ENCODE data around the gene PDSS2.
"Not testable (repeated sequence)": the region's sequence is repeated elsewhere in the genome, so short reads cannot be mapped to it uniquely, and the experiment has no call there.

PDSS2 gene

GRCh38 chr6:107321793-107322192, 137.6 kb downstream of the PDSS2 start:
- no peak for DNase-seq (ENCODE audit: low spot score)

DNA sequence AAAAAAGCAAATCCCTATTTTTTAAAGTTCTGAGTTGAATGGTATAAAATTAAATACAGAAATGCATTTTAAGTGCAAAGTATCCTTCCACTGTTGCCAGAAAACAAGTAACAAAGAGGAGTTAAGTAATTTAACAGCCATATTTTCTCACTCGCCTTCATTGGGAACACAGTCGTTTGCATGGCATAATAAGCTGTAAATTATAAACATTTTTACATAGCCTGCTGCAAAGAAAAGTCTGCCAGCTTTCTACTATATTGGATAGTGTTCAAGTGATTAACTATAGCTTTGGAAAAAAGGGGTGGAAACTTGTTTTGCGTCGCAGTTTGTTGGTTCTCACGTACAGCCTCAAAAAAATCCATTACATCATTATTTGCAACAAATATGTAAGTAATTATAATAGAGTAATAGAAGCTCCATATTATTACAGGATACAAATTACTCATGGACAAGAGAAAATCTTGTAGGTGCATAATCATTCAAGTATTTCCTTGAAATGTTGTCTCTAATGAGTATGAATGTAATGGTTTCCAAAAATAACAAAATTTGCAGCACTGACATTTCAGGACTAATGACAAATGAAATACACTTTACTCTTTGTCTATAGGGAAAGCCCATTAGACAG, 139.3 kb downstream of the PDSS2 start:
- DNase-seq (ENCODE audit: low spot score) = no peak

- peak; percentile 16 for DNase-seq (ENCODE audit: low spot score)
These were observed 141.1 kb downstream of the PDSS2 start for GRCh38 chr6:107318100-107318736.

- no peak for DNase-seq (ENCODE audit: low spot score)
These were observed 144.2 kb downstream of the PDSS2 start for GRCh38 chr6:107315114-107315513.

DNA sequence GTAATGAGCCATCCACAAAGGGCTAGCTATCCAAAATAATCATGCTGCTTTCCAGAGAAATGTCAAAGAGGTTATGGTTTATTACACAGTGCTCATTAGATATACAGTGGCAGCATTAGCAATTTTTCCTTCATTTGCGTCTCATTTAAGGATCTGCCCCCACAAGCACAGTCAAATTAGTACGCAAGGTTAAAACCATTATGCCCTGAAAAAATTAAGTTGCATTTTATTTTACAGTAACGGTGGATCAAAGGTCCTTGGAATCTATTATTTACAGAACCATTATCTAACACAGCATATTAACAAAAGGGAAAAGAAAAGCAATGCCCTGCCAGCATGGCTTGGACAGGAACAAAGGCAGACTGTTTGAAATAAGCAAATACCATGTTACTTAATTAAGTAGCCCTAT, 144.8 kb downstream of the PDSS2 start:
- DNase-seq (ENCODE audit: low spot score) = no peak

DNA sequence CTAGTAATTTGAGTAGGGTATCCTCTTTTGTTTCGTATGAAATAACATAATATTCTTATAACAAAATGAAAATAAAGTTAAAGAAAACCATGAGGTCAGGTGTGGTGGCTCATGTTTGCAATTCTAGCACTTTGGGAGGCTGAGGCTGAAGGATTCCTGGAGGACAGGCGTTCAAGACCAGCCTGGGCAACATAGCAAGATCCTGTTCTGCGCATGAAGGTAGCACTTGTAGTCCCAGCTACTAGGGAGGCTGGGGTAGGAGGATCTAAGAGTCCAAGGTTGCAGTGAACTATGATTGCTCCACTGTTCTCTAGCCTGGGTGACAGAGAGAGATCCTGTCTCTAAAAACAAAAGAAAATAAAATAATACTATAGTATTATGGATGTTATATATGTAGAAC, 145.6 kb downstream of the PDSS2 start:
- DNase-seq (ENCODE audit: low spot score) = no peak

DNA sequence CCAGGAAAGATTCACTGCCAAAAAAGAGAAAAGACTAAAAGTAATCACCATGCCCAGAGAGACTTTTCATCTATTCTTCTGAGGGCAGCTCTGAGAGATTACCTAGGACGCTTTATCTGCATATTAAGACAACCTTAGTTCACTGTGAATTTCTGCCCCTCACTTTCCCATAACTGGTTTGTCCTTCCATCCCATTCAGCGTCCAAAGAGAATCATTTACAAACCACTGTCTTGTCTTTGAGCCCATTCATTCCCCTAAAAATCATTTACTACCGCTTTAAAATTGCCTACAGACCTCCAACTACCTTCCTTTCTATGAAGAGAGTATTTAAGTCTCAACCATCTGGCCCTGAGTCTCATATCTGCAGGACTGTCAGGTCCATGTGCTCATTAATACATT, 149.0 kb downstream of the PDSS2 start:
- no peak for DNase-seq (ENCODE audit: low spot score)

- no peak for DNase-seq (ENCODE audit: low spot score)
These were observed 150.7 kb downstream of the PDSS2 start for GRCh38 chr6:107308677-107309076.

GRCh38 chr6:107305994-107306393, 153.4 kb downstream of the PDSS2 start:
- DNase-seq (ENCODE audit: low spot score) = not testable (repeated sequence)

- no peak for DNase-seq (ENCODE audit: low spot score)
These were observed 154.0 kb downstream of the PDSS2 start for GRCh38 chr6:107305391-107305790.

DNA sequence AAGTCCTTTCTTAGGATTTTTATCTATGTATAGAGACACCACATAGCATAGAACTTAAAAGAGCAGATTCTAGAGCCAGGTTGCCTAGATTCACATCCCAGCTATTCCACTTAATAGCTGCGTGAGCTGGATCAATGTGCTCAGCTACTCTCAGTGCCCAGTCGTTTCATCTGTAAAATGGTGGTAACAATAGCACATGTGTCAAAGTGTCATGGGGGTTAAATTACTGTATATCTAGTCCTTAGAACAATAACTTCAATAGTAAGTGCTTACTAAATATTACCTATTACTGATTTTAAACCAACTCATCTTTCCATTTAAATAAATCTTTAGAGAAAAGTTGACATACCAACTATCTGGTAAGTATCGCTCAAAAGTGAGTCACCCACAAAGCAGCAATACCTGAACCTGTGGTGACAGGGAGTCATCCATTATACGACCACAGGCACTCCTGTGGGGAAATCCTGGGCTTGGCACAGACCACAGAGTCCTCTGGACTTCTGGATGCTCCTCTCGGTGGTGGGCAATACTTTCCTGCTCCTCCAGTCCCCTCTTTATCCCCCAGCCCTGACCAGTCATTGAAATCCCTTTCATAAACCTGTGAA, 154.8 kb downstream of the PDSS2 start:
- DNase-seq (ENCODE audit: low spot score) = no peak

GRCh38 chr6:107293350-107293749, 166.0 kb downstream of the PDSS2 start:
- no peak for DNase-seq (ENCODE audit: low spot score)

GRCh38 chr6:107292715-107293271, 166.6 kb downstream of the PDSS2 start:
- no peak for DNase-seq (ENCODE audit: low spot score)

GRCh38 chr6:107290491-107290890, 168.9 kb downstream of the PDSS2 start:
- DNase-seq (ENCODE audit: low spot score) = no peak

DNA sequence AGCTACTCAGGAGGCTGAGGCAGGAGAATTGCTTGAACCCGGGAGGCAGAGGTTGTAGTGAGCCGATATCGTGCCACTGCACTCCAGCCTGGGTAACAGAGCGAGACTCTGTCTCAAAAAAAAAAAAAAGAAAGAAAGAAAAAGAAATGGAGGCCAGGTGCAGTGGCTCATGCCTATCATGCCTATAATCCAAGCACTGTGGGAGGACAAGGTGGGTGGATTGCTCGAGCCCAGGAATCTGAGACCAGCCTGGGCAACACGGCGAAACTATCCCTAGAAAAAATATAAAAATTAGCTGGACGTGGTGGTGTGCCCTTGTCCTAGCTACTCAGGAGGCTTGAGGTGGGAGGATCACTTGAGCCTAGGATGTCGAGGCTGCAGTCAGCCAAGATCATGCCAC, 170.1 kb downstream of the PDSS2 start:
- DNase-seq (ENCODE audit: low spot score) = not testable (repeated sequence)

DNA sequence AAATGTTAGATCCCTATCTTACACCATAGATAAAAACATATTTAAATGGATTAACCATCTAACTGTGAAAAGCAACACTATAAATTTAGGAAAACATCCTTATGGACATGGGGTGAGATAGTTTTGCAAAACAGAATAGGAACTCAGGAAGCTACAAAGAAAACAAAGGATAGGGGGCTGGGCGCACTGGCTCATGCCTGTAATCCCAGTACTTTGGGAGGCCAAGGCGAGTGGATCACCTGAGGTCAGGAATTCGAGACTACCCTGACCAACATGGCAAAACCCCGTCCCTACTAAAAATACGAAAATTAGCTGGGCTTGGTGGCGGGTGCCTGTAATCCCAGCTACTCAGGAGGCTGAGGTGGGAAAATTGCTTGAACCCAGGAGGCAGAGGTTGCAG, 173.7 kb downstream of the PDSS2 start:
- not testable (repeated sequence) for DNase-seq (ENCODE audit: low spot score)

DNA sequence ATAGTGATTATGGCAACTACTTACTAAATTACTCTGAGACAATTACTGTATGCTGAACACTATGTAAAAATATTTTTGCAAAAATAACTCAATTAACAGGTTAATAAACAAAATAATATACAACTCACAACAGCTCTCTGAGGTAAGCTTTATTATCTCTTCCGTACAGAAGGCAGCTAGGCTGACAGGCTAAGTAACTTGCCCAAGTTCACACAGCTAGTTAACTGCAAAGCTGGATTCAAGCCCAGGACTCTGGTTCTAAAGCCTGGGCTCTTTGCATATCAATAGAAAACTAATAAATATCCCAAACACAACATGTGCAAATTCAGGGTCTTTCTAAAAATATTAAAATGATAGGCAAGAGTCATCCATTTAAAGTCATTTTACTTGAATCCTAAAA, 174.6 kb downstream of the PDSS2 start:
- DNase-seq (ENCODE audit: low spot score) = no peak

DNA sequence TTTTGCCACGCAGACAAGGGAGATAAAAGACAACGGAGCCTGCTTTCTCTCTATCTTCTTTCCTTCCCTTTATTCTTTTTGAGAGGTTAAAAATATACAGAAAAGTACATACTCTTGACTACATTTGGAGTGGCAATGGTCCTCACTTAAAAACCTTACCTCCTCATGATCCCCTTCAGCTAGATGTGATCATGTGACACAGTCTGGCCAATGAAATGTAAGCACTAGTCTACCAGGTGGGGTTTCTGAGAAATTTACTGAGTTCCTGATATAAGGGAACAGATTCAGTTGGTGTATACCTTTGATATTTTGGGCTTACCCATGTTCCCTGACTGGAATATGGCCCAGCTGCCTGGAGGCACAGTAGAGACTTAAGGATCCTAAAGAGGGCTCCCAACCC, 178.6 kb downstream of the PDSS2 start:
- DNase-seq (ENCODE audit: low spot score) = no peak

DNA sequence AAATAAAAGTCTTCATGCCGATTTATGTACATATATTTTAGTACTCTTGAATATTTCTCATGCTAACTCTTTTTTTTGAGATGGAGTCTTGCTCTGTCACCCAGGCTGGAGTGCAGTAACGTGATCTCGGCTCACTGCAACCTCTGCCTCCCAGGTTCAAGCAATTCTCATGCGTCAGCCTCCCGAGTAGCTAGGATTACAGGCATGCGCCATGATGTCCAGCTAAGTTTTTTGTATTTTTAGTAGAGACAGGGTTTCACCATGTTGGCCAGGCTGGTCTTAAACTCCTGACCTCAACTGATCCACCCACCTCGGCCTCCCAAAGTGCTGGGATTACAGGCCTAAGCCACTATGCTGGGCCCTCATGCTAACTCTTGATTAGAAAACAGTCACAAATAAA, 179.4 kb downstream of the PDSS2 start:
- DNase-seq (ENCODE audit: low spot score) = not testable (repeated sequence)

GRCh38 chr6:107275330-107275865, 184.0 kb downstream of the PDSS2 start:
- no peak for DNase-seq (ENCODE audit: low spot score)

GRCh38 chr6:107274288-107274687, 185.1 kb downstream of the PDSS2 start:
- DNase-seq (ENCODE audit: low spot score) = no peak

- no peak for DNase-seq (ENCODE audit: low spot score)
These were observed 187.1 kb downstream of the PDSS2 start for GRCh38 chr6:107272246-107272645.

DNA sequence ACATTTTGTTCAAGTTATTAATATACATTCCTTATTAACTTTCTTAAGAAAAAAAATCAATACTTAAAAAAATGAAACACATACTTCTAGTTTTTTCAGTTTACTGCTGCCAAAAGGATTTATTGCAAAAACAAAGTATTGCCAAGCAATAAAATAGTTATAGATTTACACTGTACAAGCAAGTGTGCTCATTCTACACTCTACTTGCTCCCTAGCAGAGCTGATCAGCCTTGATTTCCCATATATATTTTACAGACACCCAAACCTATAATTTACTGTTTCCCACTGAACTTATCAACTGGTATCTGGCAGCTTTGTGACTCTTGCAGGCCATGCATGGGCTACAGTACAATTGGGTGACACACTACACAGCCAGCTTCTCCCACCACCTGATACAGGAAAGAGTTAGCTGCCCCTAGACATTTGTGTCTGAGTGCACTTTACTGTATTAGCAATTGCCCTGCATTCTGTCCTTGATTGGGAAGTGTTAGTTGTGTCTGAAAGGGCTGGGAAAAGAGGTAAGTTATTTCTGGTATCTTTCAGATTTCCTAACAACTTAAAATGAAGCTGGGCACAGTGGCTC, 188.1 kb downstream of the PDSS2 start:
- DNase-seq (ENCODE audit: low spot score) = no peak

Data from CD4-positive, alpha-beta T cell treated with Interleukin-6 at 100 ng/mL for 8 hours (primary cell).